Fibroblast of mammary gland (primary cell): ENCODE data around the gene HYOU1.

Source experiments
- DNase-seq: peaks from one replicate; pipeline ENCODE4 v3.0.0-alpha.2; 2010; ENCODE audit warnings: low read depth
- H3K4me3 ChIP-seq: 2 replicates; pipeline ENCODE4 v1.5.1; 2011; ENCODE audit warnings: low read depth, mild to moderate bottlenecking, low read length, moderate library complexity; ENCODE audit not compliant: control insufficient read depth
- TF ChIP-seq, protein P1 (sequence below): conservative IDR thresholded peaks from 2 replicates; pipeline ENCODE4 v1.5.1; 2011; ENCODE audit warnings: low read depth, low read length, inconsistent platforms; ENCODE audit not compliant: control insufficient read depth, insufficient read depth

HYOU1 gene

DNA sequence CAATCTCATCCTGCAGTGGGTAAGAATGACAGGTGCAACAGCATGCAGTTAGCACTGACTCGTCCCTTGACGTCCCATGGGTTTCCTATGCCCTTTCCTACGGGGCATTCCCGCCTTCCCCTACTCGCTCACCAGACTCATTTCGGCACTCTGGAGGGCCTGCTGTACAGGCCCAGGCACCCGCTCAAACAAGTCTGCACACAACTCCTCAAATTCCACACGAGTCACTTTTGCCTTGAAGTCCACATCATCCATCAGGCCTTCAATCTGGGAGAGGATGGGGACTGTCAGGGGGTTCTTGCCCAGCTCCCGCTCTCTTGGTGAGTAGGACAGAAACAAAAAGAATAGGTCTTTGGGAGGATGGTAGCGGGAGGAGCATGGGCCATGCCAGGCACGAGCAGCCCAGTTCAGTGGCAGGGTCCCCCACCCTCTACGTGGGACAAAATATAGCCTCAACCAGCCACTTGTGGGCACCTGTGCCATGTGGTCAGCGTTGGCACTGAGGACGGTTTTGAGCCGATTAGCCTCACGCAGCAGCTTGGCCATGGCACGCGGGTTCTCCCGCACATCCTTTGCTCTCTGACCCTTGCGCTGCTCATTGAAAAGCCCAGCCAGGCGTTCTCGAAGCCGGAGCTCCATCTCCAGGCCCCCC, 4.7 kb downstream of the HYOU1 start:
- no peak overlapping the region for H3K4me3 ChIP-seq
- DNase-seq = no peak
- TF ChIP-seq, protein P1, sequence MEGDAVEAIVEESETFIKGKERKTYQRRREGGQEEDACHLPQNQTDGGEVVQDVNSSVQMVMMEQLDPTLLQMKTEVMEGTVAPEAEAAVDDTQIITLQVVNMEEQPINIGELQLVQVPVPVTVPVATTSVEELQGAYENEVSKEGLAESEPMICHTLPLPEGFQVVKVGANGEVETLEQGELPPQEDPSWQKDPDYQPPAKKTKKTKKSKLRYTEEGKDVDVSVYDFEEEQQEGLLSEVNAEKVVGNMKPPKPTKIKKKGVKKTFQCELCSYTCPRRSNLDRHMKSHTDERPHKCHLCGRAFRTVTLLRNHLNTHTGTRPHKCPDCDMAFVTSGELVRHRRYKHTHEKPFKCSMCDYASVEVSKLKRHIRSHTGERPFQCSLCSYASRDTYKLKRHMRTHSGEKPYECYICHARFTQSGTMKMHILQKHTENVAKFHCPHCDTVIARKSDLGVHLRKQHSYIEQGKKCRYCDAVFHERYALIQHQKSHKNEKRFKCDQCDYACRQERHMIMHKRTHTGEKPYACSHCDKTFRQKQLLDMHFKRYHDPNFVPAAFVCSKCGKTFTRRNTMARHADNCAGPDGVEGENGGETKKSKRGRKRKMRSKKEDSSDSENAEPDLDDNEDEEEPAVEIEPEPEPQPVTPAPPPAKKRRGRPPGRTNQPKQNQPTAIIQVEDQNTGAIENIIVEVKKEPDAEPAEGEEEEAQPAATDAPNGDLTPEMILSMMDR = no peak

DNA sequence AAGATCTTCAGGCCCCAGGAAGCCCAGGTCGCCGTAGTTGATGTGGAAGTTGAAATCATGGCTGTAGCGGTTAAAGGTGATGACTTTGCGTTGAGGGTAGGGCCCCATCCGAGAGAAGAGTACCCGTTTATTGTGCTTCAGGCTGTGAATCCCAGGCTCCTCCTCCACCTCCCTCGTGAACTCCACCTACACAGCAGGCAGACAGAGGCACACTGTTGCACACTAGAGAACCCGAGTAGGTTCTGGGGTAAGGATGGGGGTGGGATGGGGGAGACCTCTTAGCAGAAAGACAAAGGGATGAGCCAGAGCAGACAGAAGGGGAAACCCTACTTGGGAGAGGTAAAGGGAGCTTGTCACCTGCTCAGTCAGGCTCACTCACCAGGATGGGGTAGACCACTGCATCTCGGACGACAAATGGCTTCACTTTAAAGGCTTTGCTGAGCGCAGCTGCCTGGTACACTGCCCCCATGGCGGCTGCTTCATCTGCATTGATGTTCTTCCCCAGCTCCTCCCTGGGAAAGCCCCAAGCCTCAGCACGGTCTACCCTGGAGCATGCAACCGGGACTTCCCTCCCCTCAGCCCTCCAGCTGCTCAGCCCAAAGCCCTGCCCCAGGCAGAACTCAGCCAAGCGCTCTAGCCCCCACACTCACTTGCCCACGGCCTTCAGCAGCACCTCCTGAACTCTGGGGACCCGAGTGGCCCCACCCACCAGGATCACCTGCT, 5.4 kb downstream of the HYOU1 start:
- no peak overlapping the region for H3K4me3 ChIP-seq
- TF ChIP-seq, protein P1 = no peak

DNA sequence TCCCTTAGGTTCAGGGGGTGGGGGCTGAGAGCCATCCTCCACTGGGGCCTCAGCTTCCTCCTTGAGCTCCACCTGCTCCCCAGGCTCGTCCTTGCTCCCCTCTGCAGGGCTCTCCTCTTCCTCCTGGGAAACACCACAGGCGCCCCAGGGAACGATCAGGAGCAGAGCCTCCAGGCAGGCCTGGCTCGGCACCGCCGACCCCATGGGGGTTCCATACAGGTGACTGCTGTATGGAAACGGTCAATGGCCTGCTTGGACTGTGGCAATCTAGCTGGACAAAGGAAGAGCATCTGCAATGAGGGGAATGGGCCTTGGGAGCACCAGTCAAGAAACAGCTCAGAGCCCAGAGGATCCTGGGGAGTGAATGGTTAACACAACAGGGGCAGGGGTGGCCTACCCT, 7.9 kb downstream of the HYOU1 start:
- H3K4me3 ChIP-seq = no peak overlapping the region
- DNase-seq = no peak
- TF ChIP-seq, protein P1 = no peak

More for the DNA sequence above, 5.4 kb downstream of the HYOU1 start:
- no peak for DNase-seq

DNA sequence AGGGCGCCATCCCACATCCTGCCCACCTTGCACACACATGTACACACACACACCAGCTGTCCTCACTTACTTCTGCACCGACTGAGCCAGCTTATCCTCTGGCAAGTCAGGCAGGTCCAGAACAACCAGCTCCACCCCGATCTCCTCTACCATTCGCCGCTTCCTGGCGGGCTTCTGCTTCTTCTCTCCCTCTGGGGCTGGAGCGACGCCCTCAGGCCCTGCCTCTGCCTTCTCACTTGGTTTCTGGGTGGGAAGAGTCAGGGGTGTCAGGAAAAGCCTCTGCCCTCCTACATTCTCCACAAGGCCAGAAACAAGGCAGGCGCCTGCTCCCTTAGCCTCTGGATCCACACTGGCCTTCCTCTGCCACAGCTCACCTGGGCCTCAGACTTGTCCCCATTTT, 8.4 kb downstream of the HYOU1 start:
- TF ChIP-seq, protein P1 = no peak

DNA sequence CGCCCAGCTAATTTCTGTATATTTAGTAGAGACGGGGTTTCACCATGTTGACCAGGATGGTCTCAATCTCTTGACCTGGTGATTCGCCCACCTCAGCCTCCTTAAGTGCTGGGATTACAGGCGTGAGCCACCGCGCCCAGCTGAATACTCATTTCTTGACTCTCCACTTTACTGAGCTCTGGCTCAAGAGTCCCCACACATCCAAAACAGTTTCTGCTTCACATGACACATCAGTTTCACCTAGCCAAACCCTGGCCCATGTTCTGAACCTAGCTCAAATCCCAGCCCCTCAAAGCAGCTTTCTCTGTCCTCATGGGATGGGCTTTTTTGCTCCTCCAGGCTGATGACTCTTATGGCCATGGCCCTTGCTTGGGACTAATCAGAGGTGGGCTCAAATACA, 9.8 kb downstream of the HYOU1 start:
- no peak overlapping the region for H3K4me3 ChIP-seq
- TF ChIP-seq, protein P1 = no peak
- DNase-seq = no peak

More for the DNA sequence above, 8.4 kb downstream of the HYOU1 start:
- DNase-seq = no peak
- H3K4me3 ChIP-seq = no peak overlapping the region

DNA sequence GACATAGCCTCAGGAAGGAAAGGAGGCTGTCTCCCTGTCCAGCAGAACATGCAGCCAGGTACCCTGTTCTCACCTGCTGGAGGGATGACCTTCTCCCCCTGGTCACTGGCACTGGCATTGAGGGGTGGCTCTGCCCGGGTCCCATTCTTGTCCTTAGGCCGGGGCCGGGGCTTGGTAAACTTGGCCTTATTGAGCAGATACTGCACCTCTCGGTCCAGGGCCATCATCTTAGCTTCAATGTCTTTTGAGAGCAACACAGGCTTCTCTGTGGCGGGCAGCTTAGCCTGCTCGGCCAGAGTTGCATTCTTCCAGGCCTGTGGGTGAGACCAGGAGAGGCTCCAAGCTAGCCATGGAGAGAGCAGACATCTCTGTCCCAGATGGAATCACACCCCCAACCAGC, 10.5 kb downstream of the HYOU1 start:
- TF ChIP-seq, protein P1 = no peak
- H3K4me3 ChIP-seq = no peak overlapping the region
- DNase-seq = no peak
